Measurements from ENCODE around the gene KLK1.

DNA sequence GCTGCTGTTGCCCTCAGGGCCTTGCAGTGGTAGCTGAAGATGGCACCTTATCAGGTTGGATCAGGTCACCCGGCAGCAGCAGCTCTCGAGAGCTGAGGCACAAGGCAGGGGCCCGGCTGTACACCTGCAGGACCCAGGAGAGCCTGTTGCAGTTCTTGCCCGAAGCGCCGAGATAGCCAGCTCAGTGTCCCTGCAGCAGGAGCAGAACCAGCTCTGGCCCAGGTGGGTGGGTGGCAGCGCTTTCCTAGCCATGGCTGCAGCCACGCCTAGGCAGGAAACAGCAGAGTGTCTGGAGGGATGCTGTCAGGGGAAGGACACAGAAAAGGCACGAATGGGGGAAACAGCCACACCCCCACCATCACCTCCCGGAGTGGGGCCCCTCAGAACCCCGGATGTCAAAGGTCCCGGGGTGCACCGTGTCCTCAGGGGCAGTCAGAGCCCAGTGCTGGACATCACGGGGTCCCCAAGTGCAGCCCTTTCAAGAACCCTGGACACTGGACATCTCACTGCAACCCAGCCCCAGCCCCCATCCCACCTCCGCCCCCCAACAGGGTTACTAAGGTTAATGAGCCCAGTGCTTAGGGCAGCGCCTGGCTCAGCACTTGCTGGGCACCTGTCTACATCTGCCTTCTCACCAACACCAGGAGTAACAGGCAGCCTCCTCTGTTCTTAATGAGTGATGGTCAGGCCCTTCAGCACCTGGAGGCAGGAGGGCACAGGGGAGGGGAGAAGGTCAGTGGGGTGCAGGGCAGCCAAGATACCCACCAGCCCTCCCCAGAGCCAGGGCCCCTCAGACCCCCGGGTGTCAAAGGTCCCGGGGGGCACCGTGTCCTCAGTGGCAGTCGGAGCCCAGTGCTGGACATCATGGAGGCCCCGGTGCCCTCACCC, 24.7 kb downstream of the KLK1 start:
- TF ChIP-seq EZH2 (IDR thresholded peaks at IDR 0.05; ENCODE audit: low read depth) = no peak
- TF ChIP-seq, protein P1, sequence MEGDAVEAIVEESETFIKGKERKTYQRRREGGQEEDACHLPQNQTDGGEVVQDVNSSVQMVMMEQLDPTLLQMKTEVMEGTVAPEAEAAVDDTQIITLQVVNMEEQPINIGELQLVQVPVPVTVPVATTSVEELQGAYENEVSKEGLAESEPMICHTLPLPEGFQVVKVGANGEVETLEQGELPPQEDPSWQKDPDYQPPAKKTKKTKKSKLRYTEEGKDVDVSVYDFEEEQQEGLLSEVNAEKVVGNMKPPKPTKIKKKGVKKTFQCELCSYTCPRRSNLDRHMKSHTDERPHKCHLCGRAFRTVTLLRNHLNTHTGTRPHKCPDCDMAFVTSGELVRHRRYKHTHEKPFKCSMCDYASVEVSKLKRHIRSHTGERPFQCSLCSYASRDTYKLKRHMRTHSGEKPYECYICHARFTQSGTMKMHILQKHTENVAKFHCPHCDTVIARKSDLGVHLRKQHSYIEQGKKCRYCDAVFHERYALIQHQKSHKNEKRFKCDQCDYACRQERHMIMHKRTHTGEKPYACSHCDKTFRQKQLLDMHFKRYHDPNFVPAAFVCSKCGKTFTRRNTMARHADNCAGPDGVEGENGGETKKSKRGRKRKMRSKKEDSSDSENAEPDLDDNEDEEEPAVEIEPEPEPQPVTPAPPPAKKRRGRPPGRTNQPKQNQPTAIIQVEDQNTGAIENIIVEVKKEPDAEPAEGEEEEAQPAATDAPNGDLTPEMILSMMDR (conservative IDR thresholded peaks at IDR 0.05) = no peak
